ENCODE results near the gene AP2M1. TPM values are rescaled to one million over a fixed set of nuclear protein-coding genes. Genes with fewer than 3 reads are reported as not detected.

Gene AP2M1
- total and polyA plus RNA-seq, 2 of the 13 experiments (the other 11 are each of a cell fraction or from before 2014, with no cell fraction given) = 126 to 146 TPM

- TF ChIP-seq ZNF232 (CRISPR knock-in tag; IDR thresholded peaks at IDR 0.05; ENCODE audit: borderline replicate concordance) = no peak
- no peak; a peak in 1 of 4 replicates for TF ChIP-seq ATF4 (CRISPR knock-in tag; IDR thresholded peaks at IDR 0.05)
- TF ChIP-seq ZNF512B (CRISPR knock-in tag; IDR thresholded peaks at IDR 0.05; ENCODE audit: borderline replicate concordance) = peak; percentile 84; the same call in 1 of the 2 replicates
- peak; percentile 87 for TF ChIP-seq RXRB (CRISPR knock-in tag; IDR thresholded peaks at IDR 0.05; ENCODE audit: borderline replicate concordance)
- peak; percentile 75; the same call in 1 of the 2 replicates for TF ChIP-seq STAT5B (CRISPR knock-in tag; IDR thresholded peaks at IDR 0.05)
- TF ChIP-seq ZNF552 (CRISPR knock-in tag; IDR thresholded peaks at IDR 0.05; ENCODE audit: borderline replicate concordance) = 0 out of 2 replicates have a peak, but pooled peaks have one; percentile 39
- peak; percentile 58; the same call in 1 of the 2 replicates for TF ChIP-seq GATA4 (IDR thresholded peaks at IDR 0.05; ENCODE audit: borderline replicate concordance, low read depth)
- TF ChIP-seq KMT2A (CRISPR knock-in tag; IDR thresholded peaks at IDR 0.05) = peak; percentile 95
- peak; percentile 96 for TF ChIP-seq TGIF2 (CRISPR knock-in tag; IDR thresholded peaks at IDR 0.05)
- no peak for TF ChIP-seq ATAD3A (CRISPR knock-in tag; IDR thresholded peaks at IDR 0.05)
- peak; percentile 86 for TF ChIP-seq ZMYM4 (CRISPR knock-in tag; IDR thresholded peaks at IDR 0.05)
- TF ChIP-seq ZFX (CRISPR knock-in tag; IDR thresholded peaks at IDR 0.05; ENCODE audit: low read depth) = peak; percentile 56; the same call in 1 of the 2 replicates
- TF ChIP-seq ZFP1 (CRISPR knock-in tag; IDR thresholded peaks at IDR 0.05) = no peak
- TF ChIP-seq ZNF329 (CRISPR knock-in tag; IDR thresholded peaks at IDR 0.05; ENCODE audit: low read depth) = no peak
- TF ChIP-seq PLSCR1 (CRISPR knock-in tag; IDR thresholded peaks at IDR 0.05; ENCODE audit: borderline replicate concordance) = no peak
- TF ChIP-seq HDAC2 (CRISPR knock-in tag; IDR thresholded peaks at IDR 0.05) = peak; percentile 84
- 0 out of 2 replicates have a peak, but pooled peaks have one; percentile 32 for TF ChIP-seq ZNF280B (CRISPR knock-in tag; IDR thresholded peaks at IDR 0.05; ENCODE audit: borderline replicate concordance)
- TF ChIP-seq PAXIP1 (CRISPR knock-in tag; conservative IDR thresholded peaks at IDR 0.05) = no peak; the same call in 1 of the 2 replicates
- TF ChIP-seq SMARCE1 (IDR thresholded peaks at IDR 0.05; ENCODE audit: borderline replicate concordance) = no peak
Observed at GRCh38 chr3:184135149-184135910, 39.3 kb upstream of the AP2M1 start, which contains the start of gene EIF2B5 (continued).
